HEK293T (cell line): Measurements from ENCODE around the gene PRSS48.
"Not testable (repeated sequence)": the region's sequence is repeated elsewhere in the genome, so short reads cannot be mapped to it uniquely, and the experiment has no call there.

Source experiments
- CTCF ChIA-PET: fragments of 350-600 bp; formaldehyde crosslinking; extraction: SDS; loops from one replicate; lab custom pipeline; 2021; ENCODE audit warnings: antibody characterized with exemption, inconsistent platforms; lab: Yijun Ruan, JAX
- POLR2A ChIA-PET: fragments of 350-600 bp; formaldehyde crosslinking; extraction: SDS; loops from one replicate; lab custom pipeline; 2020; ENCODE audit warnings: antibody characterized with exemption, inconsistent platforms; lab: Yijun Ruan, JAX
- DNase-seq: peaks from one replicate; pipeline ENCODE4 v3.0.0; 2012; ENCODE audit warnings: mixed read lengths; ENCODE audit errors: extremely low spot score
- ARNT ChIP-seq: fragments of 450-650 bp; IDR thresholded peaks from 2 replicates; pipeline ENCODE4 v1.6.1; 2017; ENCODE audit warnings: mild to moderate bottlenecking
- BHLHE40 ChIP-seq: fragments of 450-650 bp; IDR thresholded peaks from 2 replicates; pipeline ENCODE4 v1.6.1; 2016; ENCODE audit warnings: mild to moderate bottlenecking, moderate library complexity, borderline replicate concordance
- CTBP1 ChIP-seq: fragments of 450-650 bp; IDR thresholded peaks from 2 replicates; pipeline ENCODE4 v1.6.1; 2016; ENCODE audit warnings: borderline replicate concordance
- ELF4 ChIP-seq: fragments of 450-650 bp; IDR thresholded peaks from 2 replicates; pipeline ENCODE4 v1.6.1; 2017; ENCODE audit warnings: antibody characterized with exemption
- FOXA1 ChIP-seq: fragments of 450-650 bp; IDR thresholded peaks from 2 replicates; pipeline ENCODE4 v1.6.1; 2016; ENCODE audit warnings: mild to moderate bottlenecking
- FOXK2 ChIP-seq: fragments of 450-650 bp; IDR thresholded peaks from 2 replicates; pipeline ENCODE4 v1.6.1; 2016; ENCODE audit warnings: mild to moderate bottlenecking
- FOXM1 ChIP-seq: fragments of 450-650 bp; IDR thresholded peaks from 2 replicates; pipeline ENCODE4 v1.6.1; 2017; ENCODE audit warnings: mild to moderate bottlenecking, borderline replicate concordance
- HDGF ChIP-seq: fragments of 450-650 bp; IDR thresholded peaks from 2 replicates; pipeline ENCODE4 v1.6.1; 2017; ENCODE audit warnings: antibody characterized with exemption, borderline replicate concordance
- L3MBTL2 ChIP-seq: fragments of 450-650 bp; conservative IDR thresholded peaks from 2 replicates; pipeline ENCODE4 v1.6.1; 2016; ENCODE audit warnings: mild to moderate bottlenecking
- LEF1 ChIP-seq: fragments of 450-650 bp; IDR thresholded peaks from 2 replicates; pipeline ENCODE4 v1.6.1; 2017; ENCODE audit warnings: mild to moderate bottlenecking, borderline replicate concordance
- NFRKB ChIP-seq: fragments of 450-650 bp; IDR thresholded peaks from 2 replicates; pipeline ENCODE4 v1.6.1; 2016; ENCODE audit warnings: mild to moderate bottlenecking, moderate library complexity
- PKNOX1 ChIP-seq: fragments of 450-650 bp; IDR thresholded peaks from 2 replicates; pipeline ENCODE4 v1.6.1; 2016
- SP1 ChIP-seq: fragments of 450-650 bp; IDR thresholded peaks from 2 replicates; pipeline ENCODE4 v1.6.1; 2017
- SUZ12 ChIP-seq: fragments of 450-650 bp; IDR thresholded peaks from 2 replicates; pipeline ENCODE4 v1.6.1; 2016; ENCODE audit warnings: mild to moderate bottlenecking
- TARDBP ChIP-seq: fragments of 450-650 bp; IDR thresholded peaks from 2 replicates; pipeline ENCODE4 v1.6.1; 2016
- ZNF384 ChIP-seq: fragments of 450-650 bp; IDR thresholded peaks from 2 replicates; pipeline ENCODE4 v1.6.1; 2016

PRSS48 gene

GRCh38 chr4:151242305-151242704, 34.7 kb upstream of the PRSS48 start:
- TF ChIP-seq FOXA1 (no peak), HDGF (no peak), CTBP1 (no peak), NFRKB (no peak), ELF4 (no peak), ARNT (no peak), ZNF384 (no peak), LEF1 (no peak), SP1 (no peak), BHLHE40 (no peak), PKNOX1 (no peak), SUZ12 (no peak), FOXK2 (no peak), TARDBP (no peak), FOXM1 (no peak), L3MBTL2 (no peak)
- no peak for DNase-seq
- POLR2A ChIA-PET = no interaction called here
- CTCF ChIA-PET = interaction anchor here (0.6 kb wide), 1 partner anchor 9 kb away, joined by 3 read pairs; no protein-coding TSS in a partner anchor

GRCh38 chr4:151246742-151247141, 30.2 kb upstream of the PRSS48 start:
- TF ChIP-seq SUZ12 = no peak
- POLR2A ChIA-PET = no interaction called here
- DNase-seq = no peak
- CTCF ChIA-PET = no interaction called here

- ChIA-PET POLR2A (no interaction called here), CTCF (no interaction called here)
- DNase-seq = no peak
- TF ChIP-seq BHLHE40 = no peak
- no peak for TF ChIP-seq LEF1
- TF ChIP-seq SP1 = no peak
- no peak for TF ChIP-seq NFRKB
- TF ChIP-seq ARNT = no peak
- no peak for TF ChIP-seq SUZ12
- no peak for TF ChIP-seq L3MBTL2
- TF ChIP-seq ZNF384 = no peak
- TF ChIP-seq FOXK2 = no peak
- no peak for TF ChIP-seq ELF4
- TF ChIP-seq HDGF = no peak
Observed at GRCh38 chr4:151247395-151247794, 29.6 kb upstream of the PRSS48 start.

GRCh38 chr4:151248519-151248918, 28.4 kb upstream of the PRSS48 start:
- ChIA-PET CTCF (no interaction called here), POLR2A (no interaction called here)
- DNase-seq = no peak
- TF ChIP-seq ELF4 (no peak), FOXM1 (no peak)

- no peak for DNase-seq
- CTCF ChIA-PET = no interaction called here
- POLR2A ChIA-PET = no interaction called here
- TF ChIP-seq SP1 = no peak
Observed at GRCh38 chr4:151250706-151251105, 26.3 kb upstream of the PRSS48 start.

- CTCF ChIA-PET = interaction anchor here (0.5 to 0.6 kb wide), 2 partner anchors 9 to 200 kb away, joined by 3 to 4 read pairs; no protein-coding TSS in a partner anchor
- TF ChIP-seq SP1 = no peak
- TF ChIP-seq BHLHE40 = no peak
- no peak for TF ChIP-seq FOXA1
- no peak for TF ChIP-seq CTBP1
- no peak for TF ChIP-seq FOXM1
- no peak for TF ChIP-seq LEF1
- no peak for TF ChIP-seq PKNOX1
- no peak for TF ChIP-seq SUZ12
- TF ChIP-seq L3MBTL2 = no peak
- no peak for TF ChIP-seq NFRKB
- TF ChIP-seq FOXK2 = no peak
- TF ChIP-seq HDGF = no peak
- no peak for DNase-seq
- POLR2A ChIA-PET = no interaction called here
Observed at GRCh38 chr4:151251603-151252304, 25.2 kb upstream of the PRSS48 start.

GRCh38 chr4:151255226-151255625, 21.7 kb upstream of the PRSS48 start:
- CTCF ChIA-PET, DNase-seq, POLR2A ChIA-PET: not testable (repeated sequence)

GRCh38 chr4:151255680-151256079, 21.3 kb upstream of the PRSS48 start:
- CTCF ChIA-PET, DNase-seq, POLR2A ChIA-PET: not testable (repeated sequence)
